ENCODE results near the gene CORO2A. TPM values are rescaled to one million over a fixed set of nuclear protein-coding genes. Genes with fewer than 3 reads are reported as not detected.
"Not testable (repeated sequence)": the region's sequence is repeated elsewhere in the genome, so short reads cannot be mapped to it uniquely, and the experiment has no call there.

Gene CORO2A
- polyA plus RNA-seq, 1 donor from 2014 or later, result 4.2 TPM

DNA sequence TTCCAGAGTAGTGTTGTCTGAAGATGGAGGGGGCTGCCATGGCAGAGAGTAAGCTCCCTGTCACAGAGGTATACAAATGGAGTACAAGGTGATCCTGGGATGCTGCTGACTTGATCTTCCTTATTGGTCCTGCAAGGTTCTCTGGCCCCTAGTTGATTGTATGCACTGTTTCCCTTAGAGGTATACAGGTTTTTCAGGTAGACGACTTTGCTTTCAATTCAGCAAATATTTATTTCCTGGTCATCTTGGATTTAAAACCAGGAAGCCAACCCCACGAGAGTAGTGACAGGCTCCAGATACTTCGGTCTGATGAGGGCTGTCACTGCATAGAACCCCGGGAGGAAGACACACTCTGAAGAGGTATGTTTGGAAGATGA, 56.9 kb downstream of the CORO2A start:
- Mint-ChIP-seq H3K9me3 (no peaks in the 10 kb centered on the region), H3K4me3 (no peak overlapping the region), H3K36me3 (no peaks in the 10 kb centered on the region), H3K27me3 (no peaks in the 10 kb centered on the region), H3K4me1 (peaks cover 0 to 9% (median 8%) of the 10 kb centered on the region in 3 donors), H3K27ac (peak overlapping the region in 1 of 3 donors; percentile 31)

GRCh38 chr9:98134702-98135557, 57.5 kb downstream of the CORO2A start:
- H3K27me3 Mint-ChIP-seq, result no peaks in the 10 kb centered on the region
- H3K27ac Mint-ChIP-seq, result no peak overlapping the region
- H3K36me3 Mint-ChIP-seq, result no peaks in the 10 kb centered on the region

DNA sequence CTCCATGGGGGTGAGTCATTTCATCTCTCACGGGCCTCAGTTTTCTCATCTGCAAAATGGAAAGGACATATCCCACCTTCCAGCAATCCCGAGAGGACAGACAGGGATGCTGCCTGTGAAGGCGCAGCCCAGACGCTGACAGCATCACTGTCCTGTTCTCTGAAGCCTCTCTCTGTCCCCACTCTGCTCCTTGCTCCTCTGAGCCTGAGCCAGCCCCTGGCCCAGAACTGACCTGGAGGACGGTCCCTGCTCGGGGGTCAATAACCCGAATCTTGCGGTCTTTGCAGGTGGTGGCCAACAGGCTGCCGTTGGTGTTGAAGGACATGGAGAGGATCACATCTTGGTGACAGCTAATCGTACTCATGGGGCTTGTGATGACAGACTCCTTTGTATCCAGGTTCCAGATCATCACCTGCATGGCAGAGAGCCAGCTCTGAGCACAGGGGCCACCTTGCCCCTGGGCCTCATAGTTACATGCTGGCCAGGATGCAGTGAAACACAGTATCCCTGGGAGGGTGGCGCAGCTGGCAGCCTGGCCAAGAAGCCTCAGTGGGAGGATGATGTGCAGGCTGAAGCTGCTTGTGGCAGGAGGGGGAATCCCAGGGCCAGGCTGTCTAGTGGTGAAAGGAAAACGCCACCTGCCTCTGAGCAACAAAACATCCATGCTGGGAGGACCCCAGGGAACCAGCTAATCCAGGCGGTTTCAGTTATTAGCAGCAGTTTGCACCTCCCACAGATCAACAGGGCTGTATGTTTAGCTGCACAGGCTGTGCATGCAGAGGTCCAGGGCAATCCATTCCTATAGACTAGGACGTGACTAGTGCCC, 59.4 kb downstream of the CORO2A start:
- no peaks in the 10 kb centered on the region for H3K36me3 Mint-ChIP-seq
- H3K4me3 Mint-ChIP-seq, result peak overlapping the region in 1 of 4 donors; percentile 28
- no peaks in the 10 kb centered on the region for H3K9me3 Mint-ChIP-seq
- H3K27ac Mint-ChIP-seq, result peak overlapping the region in 2 of 3 donors; percentile 46 to 83
- no peaks in the 10 kb centered on the region for H3K27me3 Mint-ChIP-seq
- peaks cover 14 to 17% (median 17%) of the 10 kb centered on the region in 3 donors for H3K4me1 Mint-ChIP-seq

More at GRCh38 chr9:98134702-98135557, 57.5 kb downstream of the CORO2A start:
- no peaks in the 10 kb centered on the region for H3K9me3 Mint-ChIP-seq
- peaks cover 4 to 9% (median 8%) of the 10 kb centered on the region in 3 donors for H3K4me1 Mint-ChIP-seq
- no peak overlapping the region for H3K4me3 Mint-ChIP-seq

GRCh38 chr9:98132158-98132557, 60.3 kb downstream of the CORO2A start:
- no peak overlapping the region for H3K4me3 Mint-ChIP-seq
- H3K27ac Mint-ChIP-seq, result peak overlapping the region in 1 of 3 donors; percentile 43
- no peaks in the 10 kb centered on the region for H3K9me3 Mint-ChIP-seq
- no peaks in the 10 kb centered on the region for H3K36me3 Mint-ChIP-seq
- H3K4me1 Mint-ChIP-seq, result peaks cover 14 to 17% (median 17%) of the 10 kb centered on the region in 3 donors
- H3K27me3 Mint-ChIP-seq, result no peaks in the 10 kb centered on the region

DNA sequence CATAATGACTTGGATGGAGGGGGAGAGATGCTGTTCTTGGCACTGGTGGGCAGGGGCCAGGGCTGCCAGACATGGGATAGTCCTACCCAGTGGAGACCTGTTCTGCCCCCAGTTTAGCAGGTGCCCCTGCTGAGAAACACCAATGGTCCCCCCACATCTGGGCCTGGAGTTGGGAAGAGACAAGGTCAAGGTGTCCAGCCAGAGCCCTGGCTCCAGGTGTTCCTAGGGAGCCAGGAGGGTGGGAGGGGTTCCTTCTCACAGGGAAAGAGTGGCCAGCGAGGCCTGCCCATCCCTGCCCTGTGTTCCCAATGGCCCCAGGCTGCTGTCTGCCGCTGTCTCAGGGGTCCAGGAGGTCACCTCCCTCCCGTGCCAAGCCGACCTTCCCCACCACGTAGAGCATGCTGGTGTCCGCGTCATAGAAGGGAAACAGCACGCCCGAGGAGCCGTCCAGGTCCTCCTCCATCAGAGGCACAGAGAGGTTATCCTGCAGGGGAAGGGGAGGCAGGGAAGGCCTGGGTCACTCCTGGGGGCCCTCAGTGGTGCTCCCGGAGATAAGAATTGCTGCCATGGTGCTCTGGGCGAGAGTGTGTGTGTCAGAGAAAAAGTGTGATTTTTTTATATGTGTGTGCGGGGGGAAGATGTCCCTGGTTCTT, 61.7 kb downstream of the CORO2A start:
- Mint-ChIP-seq H3K9me3 (no peaks in the 10 kb centered on the region), H3K4me3 (peak overlapping the region in 1 of 4 donors; percentile 59), H3K27ac (peak overlapping the region in 1 of 3 donors; percentile 67), H3K4me1 (peaks cover 14 to 17% (median 17%) of the 10 kb centered on the region in 3 donors), H3K36me3 (no peaks in the 10 kb centered on the region), H3K27me3 (no peaks in the 10 kb centered on the region)

- H3K4me3 Mint-ChIP-seq, H3K9me3 Mint-ChIP-seq, H3K36me3 Mint-ChIP-seq, H3K27me3 Mint-ChIP-seq: not testable (repeated sequence)
- Mint-ChIP-seq H3K4me1 (peaks cover 13 to 17% (median 14%) of the 10 kb centered on the region in 3 donors), H3K27ac (peak overlapping the region in 2 of 3 donors; percentile 22 to 67)
These were observed 62.4 kb downstream of the CORO2A start for GRCh38 chr9:98130060-98130459.

DNA sequence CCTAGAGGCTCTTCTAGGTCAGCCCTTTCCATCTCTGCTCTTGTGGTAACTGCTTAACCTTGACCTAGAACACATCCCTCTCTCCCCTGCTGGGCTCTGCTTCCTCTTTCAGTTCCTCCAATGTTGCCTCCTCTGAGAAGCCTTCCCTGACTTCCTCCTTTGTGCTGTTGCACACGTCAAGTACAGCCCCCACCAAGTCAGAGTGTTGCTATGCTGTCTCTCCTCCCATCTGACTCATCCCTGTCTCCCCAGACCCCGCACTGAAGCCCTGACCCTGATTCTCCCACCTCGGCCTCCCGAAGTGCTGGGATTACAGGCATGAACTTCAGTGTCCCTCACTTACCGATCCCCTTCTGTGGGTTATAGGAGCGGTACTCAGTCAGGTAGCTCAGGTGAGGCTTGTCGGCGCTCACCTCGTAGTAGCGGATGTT, 63.0 kb downstream of the CORO2A start:
- no peaks in the 10 kb centered on the region for H3K9me3 Mint-ChIP-seq
- H3K27ac Mint-ChIP-seq, result peak overlapping the region; percentile 22 to 91 (median 64)
- H3K4me3 Mint-ChIP-seq, result peak overlapping the region in 3 of 4 donors; percentile 47 to 93 (median 88)
- H3K27me3 Mint-ChIP-seq, result no peaks in the 10 kb centered on the region
- no peaks in the 10 kb centered on the region for H3K36me3 Mint-ChIP-seq
- H3K4me1 Mint-ChIP-seq, result peaks cover 13 to 17% (median 14%) of the 10 kb centered on the region in 3 donors

DNA sequence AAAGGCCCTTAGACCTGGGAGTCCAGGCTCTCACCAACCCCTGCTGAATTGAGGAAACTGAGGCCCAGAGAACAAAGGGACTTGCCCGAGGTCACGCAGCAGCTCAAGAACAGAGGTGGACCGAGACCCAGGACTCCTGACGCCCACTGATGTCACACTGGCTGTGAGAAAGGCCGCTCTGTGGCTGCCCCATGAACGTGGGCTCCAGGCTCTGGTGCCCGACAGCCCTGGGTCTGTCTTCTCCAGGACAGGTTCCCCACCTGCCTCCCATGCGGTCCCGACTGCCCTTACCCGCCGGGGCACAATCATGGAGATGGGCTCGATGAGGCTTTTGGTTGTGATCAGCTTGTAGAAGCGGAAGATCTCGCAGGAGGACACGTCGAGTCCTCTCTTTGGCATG, 64.1 kb downstream of the CORO2A start:
- Mint-ChIP-seq H3K36me3 (no peaks in the 10 kb centered on the region), H3K27me3 (no peaks in the 10 kb centered on the region), H3K4me3 (peak overlapping the region in 1 of 4 donors; percentile 9), H3K4me1 (peaks cover 13 to 15% (median 14%) of the 10 kb centered on the region in 3 donors), H3K27ac (peak overlapping the region in 2 of 3 donors; percentile 46 to 91), H3K9me3 (no peaks in the 10 kb centered on the region)

GRCh38 chr9:98127226-98127625, 65.2 kb downstream of the CORO2A start:
- no peak overlapping the region for H3K4me3 Mint-ChIP-seq
- peak overlapping the region in 1 of 3 donors; percentile 74 for H3K27ac Mint-ChIP-seq
- peaks cover 14 to 15% (median 14%) of the 10 kb centered on the region in 3 donors for H3K4me1 Mint-ChIP-seq
- H3K27me3 Mint-ChIP-seq, result no peaks in the 10 kb centered on the region
- H3K36me3 Mint-ChIP-seq, result no peaks in the 10 kb centered on the region
- no peaks in the 10 kb centered on the region for H3K9me3 Mint-ChIP-seq

DNA sequence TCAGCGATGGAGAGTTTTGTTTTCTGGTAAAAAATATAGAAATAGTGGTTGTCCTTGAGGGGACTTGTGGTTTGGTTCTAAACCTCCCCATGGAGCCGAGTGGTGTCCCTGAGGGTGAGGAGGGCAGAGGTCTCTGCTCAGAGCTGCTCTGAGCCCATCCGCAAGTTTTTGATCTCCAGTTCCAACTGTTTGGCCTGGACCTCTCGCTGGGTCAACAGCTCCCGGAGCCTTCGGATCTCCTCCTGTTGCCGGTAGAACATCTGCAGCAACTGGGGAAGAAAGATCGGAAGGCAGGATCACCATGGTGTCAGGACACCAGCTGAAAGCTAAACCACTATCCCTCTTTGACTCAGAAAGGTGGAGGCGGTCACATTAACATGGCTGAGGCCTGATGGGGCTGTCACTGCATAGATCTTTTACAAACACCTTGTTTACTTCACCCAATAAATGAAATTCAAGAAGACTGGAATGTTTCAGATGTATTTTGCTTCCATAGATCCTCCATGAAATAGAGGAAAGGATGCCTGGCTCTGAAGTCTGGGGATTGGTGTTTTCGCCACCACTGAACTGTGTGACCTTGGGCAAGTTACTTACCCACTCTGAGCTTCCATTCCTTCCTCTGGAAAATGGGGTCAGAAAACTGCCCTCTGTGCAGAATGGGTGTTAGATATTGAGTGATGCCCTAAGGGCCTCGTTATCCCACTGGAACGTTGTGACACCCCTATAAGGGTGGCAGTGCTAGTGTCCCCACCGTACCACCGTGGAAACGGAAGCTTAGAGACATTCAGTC, 67.6 kb downstream of the CORO2A start:
- Mint-ChIP-seq H3K27me3 (no peaks in the 10 kb centered on the region), H3K4me1 (peaks cover 23 to 28% (median 27%) of the 10 kb centered on the region in 3 donors), H3K36me3 (no peaks in the 10 kb centered on the region), H3K27ac (no peak overlapping the region), H3K9me3 (no peaks in the 10 kb centered on the region), H3K4me3 (no peak overlapping the region)

DNA sequence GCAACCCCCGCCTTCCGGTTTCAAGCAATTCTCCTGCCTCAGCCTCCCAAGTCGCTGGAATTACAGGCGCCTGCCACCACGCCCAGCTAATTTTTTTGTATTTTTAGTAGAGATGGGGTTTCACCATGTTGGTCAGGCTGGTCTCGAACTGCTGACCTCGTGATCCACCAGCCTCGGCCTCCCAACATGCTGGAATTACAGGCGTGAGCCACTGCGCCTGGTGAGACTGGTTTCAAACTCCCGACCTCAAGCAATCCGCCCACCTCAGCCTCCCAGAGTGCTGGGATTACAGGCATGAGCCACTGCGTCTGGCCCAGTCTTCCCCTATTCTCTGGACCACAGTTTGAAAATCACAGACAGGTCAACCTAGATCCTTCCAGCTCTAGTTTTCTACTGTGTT, 68.3 kb downstream of the CORO2A start:
- H3K4me3 Mint-ChIP-seq, H3K36me3 Mint-ChIP-seq, H3K27me3 Mint-ChIP-seq, H3K27ac Mint-ChIP-seq, H3K9me3 Mint-ChIP-seq: not testable (repeated sequence)
- H3K4me1 Mint-ChIP-seq, result peaks cover 20 to 26% (median 25%) of the 10 kb centered on the region in 3 donors

DNA sequence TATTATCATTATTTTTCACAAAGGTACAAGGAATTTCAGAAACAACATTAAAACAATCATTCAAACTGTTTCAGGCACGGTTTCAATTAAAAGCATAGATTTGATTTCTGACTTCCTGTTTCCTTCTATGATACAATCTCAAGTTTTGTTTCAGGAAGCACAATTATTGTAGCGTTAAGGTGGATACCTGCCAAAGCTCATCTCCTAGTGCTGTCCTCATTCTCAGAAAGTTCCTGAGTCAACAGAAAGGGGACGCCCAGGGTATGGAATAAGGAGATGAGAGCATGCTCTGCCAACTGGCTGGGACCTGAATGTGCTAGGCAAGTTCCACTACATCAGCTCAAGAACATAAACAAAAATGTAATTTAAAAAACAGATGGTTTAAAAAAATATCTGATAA, 71.4 kb downstream of the CORO2A start:
- no peaks in the 10 kb centered on the region for H3K9me3 Mint-ChIP-seq
- peak overlapping the region in 1 of 3 donors; percentile 93 for H3K27ac Mint-ChIP-seq
- peaks cover 2% of the 10 kb centered on the region for H3K36me3 Mint-ChIP-seq
- H3K4me1 Mint-ChIP-seq, result peaks cover 27 to 41% (median 36%) of the 10 kb centered on the region in 3 donors
- no peaks in the 10 kb centered on the region for H3K27me3 Mint-ChIP-seq
- H3K4me3 Mint-ChIP-seq, result peak overlapping the region in 3 of 4 donors; percentile 32 to 92 (median 91)

DNA sequence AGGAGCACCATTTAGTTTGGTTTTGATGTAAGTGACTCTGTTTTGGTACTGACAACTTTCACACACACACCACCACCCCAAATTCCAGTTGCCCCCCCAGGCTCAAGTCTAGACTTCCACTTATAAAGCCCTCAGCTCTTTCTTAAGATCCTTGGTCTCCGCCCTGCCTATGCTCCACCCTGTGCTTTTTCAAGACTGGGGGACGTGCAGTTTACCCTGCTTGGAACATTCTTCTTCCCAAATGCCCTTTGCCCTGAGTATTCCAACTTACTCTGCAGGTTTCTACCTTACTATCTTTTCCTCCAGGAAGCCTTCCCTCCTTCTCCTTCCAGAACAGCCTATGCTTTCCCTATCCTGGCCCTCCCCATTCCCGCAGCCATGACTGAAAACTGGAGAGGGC, 72.0 kb downstream of the CORO2A start:
- Mint-ChIP-seq H3K36me3 (peaks cover 2% of the 10 kb centered on the region), H3K4me3 (peak overlapping the region in 3 of 4 donors; percentile 90 to 92 (median 91)), H3K27ac (peak overlapping the region; percentile 25 to 93 (median 60)), H3K27me3 (no peaks in the 10 kb centered on the region), H3K9me3 (no peaks in the 10 kb centered on the region), H3K4me1 (peaks cover 27 to 41% (median 36%) of the 10 kb centered on the region in 3 donors)

Measured in IgD-negative memory B cell (primary cell).